HG03575 (cell line): ENCODE data around the gene ZBTB45.

Experiments
- ATAC-seq: cut with Tn5 transposase; IDR thresholded peaks from one replicate; pipeline ENCODE4 v1.9.1; 2021; ENCODE audit not compliant: unreplicated experiment, insufficient number of reproducible peaks, low FRiP score; ENCODE audit errors: extremely low read depth

The ZBTB45 gene

DNA sequence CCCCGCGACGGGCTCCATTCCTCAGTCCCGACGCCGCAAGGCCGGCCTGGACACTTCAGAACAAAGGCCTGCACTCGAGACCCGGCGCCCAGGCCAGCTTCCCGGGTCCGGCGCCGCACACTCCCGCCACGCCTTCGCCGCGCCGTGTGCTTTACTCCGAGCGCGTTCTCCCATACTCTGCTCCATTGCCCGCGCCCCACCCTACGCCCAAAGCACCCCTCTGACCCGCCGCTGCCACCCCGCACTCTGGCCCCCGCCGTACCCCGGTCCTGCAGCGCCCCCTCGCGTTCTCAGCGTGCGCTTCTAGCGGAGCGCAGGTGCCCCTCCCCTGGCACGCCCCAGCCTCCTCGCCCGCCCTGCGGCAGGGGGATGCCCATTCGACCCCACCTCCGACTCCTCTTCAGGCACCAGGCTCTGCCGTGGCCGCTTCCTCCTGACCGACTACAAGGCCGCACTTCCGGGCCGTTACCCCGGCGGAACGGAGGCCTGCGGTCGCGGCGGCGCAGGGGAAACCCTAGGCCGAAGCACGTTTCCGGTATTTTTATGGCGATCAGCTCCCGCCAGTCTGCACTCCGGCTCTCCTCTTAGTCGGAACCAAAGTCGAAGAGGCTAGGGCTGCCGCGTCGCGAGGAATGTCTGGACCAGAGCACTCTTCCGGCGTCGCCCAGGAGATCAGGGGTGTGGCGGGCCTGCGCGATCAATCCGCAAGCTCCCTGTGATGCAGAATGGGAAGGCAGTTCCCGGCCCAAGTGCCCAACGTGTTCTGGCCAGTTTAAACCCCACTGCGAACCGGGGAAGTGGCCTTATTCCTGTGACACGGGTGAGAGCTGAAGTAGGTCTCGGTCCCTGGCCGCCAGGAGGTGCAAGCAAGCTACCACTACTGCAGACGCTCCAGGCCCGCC is at the start of gene ZBTB45:
ZBTB45 (minus strand) TSS at position 456 of the 902 bp plus-strand sequence. CDS start 2,137 bp downstream, outside the sequence.
- peak; percentile 60 for ATAC-seq

DNA sequence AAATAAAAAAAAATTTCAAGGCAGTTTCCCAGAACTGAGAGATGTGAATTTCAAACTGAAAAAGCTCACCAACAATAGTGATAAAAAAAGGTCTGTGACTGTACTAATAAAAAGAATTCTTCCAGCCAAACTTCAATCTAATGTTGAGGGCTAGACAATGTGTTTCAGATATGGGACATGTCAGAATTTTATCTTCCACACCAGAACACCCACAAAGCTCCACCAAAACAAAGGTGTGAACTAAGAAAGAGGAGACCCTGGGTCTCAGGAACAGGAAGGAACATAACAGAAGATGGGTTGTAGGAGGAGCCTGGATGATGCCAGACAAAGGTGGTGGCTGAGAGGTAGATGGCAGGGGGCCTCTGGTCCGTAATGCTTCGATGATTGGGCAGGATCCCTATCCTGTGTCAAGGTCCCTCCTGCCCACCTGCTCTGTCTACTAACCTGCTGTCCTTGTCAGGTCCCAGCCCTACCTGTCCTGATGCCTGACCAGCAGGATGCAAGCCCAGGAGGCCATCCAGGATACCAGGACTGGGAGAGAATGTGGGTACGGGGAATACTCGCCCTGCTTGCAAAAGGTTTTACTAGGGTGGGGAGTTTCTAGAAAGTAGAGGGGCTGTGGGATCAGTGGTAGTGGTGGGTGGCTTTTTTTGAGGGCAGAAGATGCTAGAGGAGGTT is 49.0 kb upstream of the ZBTB45 start:
- ATAC-seq: no peak

DNA sequence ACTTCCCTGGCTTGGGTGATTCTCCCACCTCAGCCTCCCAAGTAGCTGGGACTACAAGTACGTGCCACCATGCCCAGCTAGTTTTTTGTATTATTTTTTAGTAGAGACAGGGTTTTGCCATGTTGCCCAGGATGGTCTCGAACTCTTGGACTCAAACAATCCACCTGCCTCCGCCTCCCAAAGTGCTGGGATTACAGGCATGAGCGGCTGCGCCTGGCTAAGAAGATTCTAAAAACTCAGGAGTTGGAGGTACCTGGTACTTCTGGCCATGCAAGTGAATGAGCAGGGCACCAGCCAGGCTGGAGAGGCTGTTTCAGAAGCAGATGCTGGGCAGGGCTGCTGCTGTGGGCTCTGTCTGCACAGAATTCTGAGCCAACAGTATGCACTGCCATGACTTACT is 47.4 kb upstream of the ZBTB45 start:
- no peak for ATAC-seq

- ATAC-seq: no peak
These were observed 44.2 kb upstream of the ZBTB45 start for GRCh38 chr19:58563823-58564222.

- no peak for ATAC-seq
These were observed 43.5 kb upstream of the ZBTB45 start for GRCh38 chr19:58563034-58563573.

- no peak for ATAC-seq
These were observed 42.8 kb upstream of the ZBTB45 start for GRCh38 chr19:58562122-58563033.

DNA sequence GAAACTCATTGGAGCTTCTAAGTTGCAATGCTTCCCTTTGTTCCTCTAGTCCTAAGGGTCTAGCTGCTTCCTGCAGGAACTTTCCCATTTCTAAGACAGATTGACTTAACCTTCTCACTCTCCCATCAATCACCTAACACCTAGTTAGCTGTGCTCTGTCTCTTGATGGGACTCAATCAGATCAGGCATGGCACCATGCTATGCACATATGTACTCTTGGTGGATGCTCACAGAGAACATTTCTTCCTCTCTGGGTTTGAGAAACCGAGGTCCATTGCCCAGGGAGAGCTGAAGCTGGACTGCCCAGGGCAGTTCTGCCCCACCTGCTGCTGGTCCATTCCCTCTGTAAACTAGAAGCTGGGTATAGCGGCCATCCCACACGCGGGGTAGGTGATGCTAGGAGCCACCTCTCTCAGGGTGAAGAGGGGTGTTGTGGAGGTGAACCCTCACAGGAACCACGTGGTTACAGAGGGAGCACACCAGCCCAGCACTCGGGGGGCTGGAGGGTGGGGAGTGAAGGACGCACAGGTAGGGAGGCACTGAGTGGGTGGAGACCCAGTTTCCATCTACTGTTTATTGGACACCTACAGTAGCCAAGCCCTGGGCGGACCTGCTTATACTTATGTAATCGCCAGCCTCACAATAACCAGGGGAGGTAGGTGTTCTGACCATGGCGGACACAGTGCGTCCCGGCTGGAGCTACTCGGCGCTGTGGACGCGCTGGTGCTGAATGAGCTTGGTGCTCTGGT is 41.9 kb upstream of the ZBTB45 start:
- ATAC-seq: no peak

- no peak for ATAC-seq
These were observed 41.3 kb upstream of the ZBTB45 start for GRCh38 chr19:58560921-58561320.

DNA sequence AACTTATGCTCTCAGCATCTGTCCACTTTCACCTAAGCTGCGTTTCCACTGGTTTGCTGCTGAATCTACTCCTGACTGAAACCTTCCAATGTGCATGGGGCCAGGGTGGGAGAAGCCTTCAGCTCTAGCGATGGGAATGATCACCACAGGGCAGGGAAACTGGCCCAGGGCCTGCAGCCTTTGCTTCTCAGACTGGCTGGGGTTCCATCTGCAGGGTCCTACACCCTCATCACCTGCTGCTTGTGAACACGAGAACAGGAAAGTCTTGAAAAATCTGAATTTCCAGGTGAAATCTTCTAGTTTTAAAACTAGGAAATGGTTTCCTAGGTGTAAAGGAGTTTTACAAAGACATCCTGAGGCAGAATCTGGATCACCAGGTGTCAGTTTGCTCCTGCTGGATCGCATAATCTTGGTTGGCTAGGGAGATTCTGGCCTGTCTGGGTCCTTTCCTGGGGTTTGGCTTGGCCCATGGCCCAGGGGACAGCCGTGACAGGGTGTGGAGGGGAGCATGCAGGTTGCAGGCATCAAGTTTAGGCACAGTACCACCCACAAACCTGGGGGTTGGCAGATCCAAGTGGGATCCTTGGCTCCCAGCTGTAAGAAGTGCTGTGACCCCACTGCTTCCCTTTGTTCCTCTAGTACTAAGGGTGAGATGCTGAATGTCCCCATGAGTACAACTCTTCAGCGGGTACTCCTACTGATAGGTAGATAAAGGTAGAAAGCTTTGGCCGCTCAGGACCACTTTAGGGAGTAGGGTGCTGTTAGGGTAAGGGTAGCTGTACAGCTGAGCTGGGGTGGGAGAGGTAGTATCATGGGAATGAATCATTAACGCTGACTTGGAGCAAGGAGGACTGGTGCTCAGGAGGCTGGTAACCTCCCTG is 40.6 kb upstream of the ZBTB45 start:
- no peak for ATAC-seq

GRCh38 chr19:58559275-58560006 is 39.8 kb upstream of the ZBTB45 start:
- no peak for ATAC-seq

DNA sequence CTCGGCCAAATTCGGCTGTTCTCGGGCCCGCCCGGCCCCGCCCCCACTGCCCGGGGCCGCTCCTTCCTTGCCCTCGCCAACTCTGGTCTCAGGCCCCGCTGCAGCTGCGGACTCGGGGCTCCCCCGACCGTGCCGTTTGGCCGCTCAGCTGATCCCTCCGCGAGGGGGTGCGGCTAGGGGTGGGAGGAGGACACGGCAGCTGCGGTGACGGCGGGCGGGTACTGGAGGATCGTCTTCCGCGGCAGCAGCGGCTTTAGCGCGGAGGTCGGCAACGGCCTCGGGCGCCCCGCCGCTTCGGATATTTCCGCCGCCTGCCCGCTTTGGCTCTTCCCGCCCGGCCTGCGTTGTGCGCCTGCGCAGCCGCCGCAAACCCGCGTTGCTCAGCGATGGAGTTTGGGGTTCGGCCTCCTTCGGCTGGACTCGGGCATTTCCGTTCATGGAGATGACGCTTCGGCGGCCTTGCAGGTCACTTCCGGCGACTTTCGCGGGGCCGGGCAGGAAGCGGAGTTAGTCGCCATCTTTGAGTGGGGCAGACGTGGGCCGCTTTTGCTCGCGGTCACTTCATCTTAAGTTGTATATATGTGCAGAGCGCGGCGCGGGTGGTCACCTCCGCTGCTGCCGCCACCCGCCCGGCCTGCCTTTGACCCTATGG is 39.1 kb upstream of the ZBTB45 start:
- no peak for ATAC-seq

GRCh38 chr19:58558066-58558622 is 38.5 kb upstream of the ZBTB45 start, which contains the start of gene UBE2M:
Gene UBE2M (minus strand): TSS chr19:58558611. CDS start chr19:58558381, 230 bp downstream.
- ATAC-seq: no peak

DNA sequence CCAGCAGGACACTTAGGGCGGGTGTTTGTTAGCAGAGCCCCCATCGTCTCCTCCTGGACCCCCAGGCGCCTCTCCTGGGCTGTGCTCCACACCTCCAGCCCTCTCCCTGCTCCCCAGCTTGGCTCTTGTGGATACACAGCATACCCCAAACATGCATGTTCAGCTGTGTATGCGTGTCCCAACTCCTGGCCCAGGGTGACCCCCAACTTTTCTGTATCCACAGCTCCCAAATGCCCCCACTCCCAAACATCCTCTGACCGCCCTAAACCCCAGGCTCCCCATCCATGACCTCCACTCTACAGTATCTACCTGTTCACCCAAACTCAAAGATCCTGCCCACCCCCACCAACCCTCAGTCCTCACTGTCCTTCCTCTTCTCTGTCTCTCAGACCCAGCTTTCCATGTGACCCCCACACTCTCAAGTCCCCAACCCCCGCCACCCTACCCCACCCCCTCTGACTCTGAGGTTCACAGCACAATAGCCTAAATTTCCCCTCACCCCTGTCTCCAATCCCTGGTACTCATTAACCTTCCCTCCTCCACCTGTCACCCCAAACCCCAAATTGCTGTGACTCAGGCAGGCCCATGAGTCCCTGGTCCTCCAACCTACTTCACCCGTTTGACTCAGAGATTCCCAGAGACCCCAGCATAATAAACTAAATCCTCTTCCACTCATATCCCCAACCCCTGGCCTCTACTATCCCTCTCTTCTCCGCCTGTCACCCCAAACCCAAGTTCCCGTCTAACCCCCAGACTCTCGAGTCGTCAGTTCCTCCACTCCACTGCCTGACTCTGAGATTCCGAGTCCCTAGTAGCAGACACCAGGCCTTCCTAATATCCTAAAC is 37.8 kb upstream of the ZBTB45 start:
- ATAC-seq: no peak

DNA sequence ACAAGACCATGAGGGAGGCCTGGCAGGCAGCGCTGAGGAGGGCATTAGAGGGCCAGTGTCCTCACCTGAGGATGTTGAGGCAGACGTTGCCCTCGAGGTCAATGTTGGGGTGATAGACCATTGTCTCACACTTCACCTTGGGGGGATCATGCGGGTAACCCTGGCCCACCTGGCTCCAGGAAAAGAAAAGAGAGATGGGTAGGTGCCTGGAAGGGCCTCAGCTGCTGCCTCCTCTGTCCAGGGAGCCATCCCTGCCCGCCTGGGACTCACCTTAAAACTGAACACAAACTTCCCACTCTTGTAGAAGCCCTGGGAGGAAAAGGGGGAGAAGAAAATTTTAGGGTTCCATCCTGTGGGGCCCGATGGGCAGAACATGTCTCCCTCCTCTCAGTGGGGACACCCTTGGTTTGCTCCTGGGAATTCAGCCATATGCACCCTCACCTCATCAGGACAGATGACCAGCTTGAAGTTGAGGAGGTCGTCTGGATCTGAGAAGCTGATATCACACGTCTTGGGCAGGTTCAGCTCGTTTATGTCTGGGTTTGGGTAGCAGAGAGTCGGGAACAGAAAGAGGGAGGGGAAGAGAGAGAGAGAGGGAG is 37.1 kb upstream of the ZBTB45 start:
- no peak for ATAC-seq
